H9 (cell line): ENCODE data around the gene ROCK2. TPM values are rescaled to one million over a fixed set of nuclear protein-coding genes. Genes with fewer than 3 reads are reported as not detected.
A peak's percentile ranks its signal among the peaks of the same experiment; 100 is the strongest.

ENCODE experiments used
- DNase-seq: peaks from one replicate; pipeline ENCODE4 v3.0.0-alpha.2; 2017
- H2AFZ ChIP-seq: one replicate; pipeline ENCODE4 v1.6.1; 2013; ENCODE audit warnings: mild to moderate bottlenecking, low read length, control low read depth, moderate library complexity
- H2AK5ac ChIP-seq: 2 replicates; pipeline ENCODE4 v1.6.1; 2013; ENCODE audit warnings: low read length, control low read depth, mixed read lengths; ENCODE audit not compliant: insufficient read length
- H2BK120ac ChIP-seq: one replicate; pipeline ENCODE4 v1.6.1; 2013; ENCODE audit warnings: low read depth, mild to moderate bottlenecking, low read length, control low read depth, inconsistent platforms; ENCODE audit not compliant: poor library complexity, severe bottlenecking
- H2BK12ac ChIP-seq: 2 replicates; pipeline ENCODE4 v1.6.1; 2013; ENCODE audit warnings: low read length, control low read depth, mixed read lengths, low read depth; ENCODE audit not compliant: insufficient read length
- H2BK15ac ChIP-seq: 2 replicates; pipeline ENCODE4 v1.6.1; 2013; ENCODE audit warnings: low read depth, low read length, control low read depth
- H2BK20ac ChIP-seq: one replicate; pipeline ENCODE4 v1.6.1; 2013; ENCODE audit warnings: low read depth, mild to moderate bottlenecking, low read length, control low read depth, inconsistent platforms; ENCODE audit not compliant: poor library complexity, severe bottlenecking
- H2BK5ac ChIP-seq: 2 replicates; pipeline ENCODE4 v1.6.1; 2013; ENCODE audit warnings: low read length, control low read depth, mixed read lengths; ENCODE audit not compliant: insufficient read length
- H3K14ac ChIP-seq: 2 replicates; pipeline ENCODE4 v1.6.1; 2013; ENCODE audit warnings: low read length, control low read depth; ENCODE audit not compliant: insufficient read depth
- H3K18ac ChIP-seq: 2 replicates; pipeline ENCODE4 v1.6.1; 2013; ENCODE audit warnings: low read depth, mild to moderate bottlenecking, mixed read lengths, low read length, control low read depth; ENCODE audit not compliant: insufficient read length
- H3K23ac ChIP-seq: 2 replicates; pipeline ENCODE4 v1.6.1; 2013; ENCODE audit warnings: low read length, control low read depth, mixed read lengths, low read depth; ENCODE audit not compliant: insufficient read length
- H3K23me2 ChIP-seq: 2 replicates; pipeline ENCODE4 v1.6.1; 2013; ENCODE audit warnings: low read depth, mild to moderate bottlenecking, mixed read lengths, low read length, control low read depth; ENCODE audit not compliant: insufficient read length, poor library complexity, severe bottlenecking
- H3K27ac ChIP-seq: 2 replicates; pipeline ENCODE4 v1.5.1; 2013; ENCODE audit warnings: low read length, control low read depth, mixed read lengths, low read depth; ENCODE audit not compliant: insufficient read length
- H3K27me3 ChIP-seq: 2 replicates; pipeline ENCODE4 v1.6.1; 2013; ENCODE audit warnings: low read length, control low read depth, inconsistent platforms; ENCODE audit not compliant: insufficient read depth
- H3K4ac ChIP-seq: 2 replicates; pipeline ENCODE4 v1.6.1; 2013; ENCODE audit warnings: low read depth, mild to moderate bottlenecking, control low read depth, inconsistent platforms, low read length, moderate library complexity
- H3K4me1 ChIP-seq: 2 replicates; pipeline ENCODE4 v1.6.1; 2013; ENCODE audit warnings: low read length, control low read depth, inconsistent platforms; ENCODE audit not compliant: insufficient read depth
- H3K4me2 ChIP-seq: 2 replicates; pipeline ENCODE4 v1.6.1; 2013; ENCODE audit warnings: low read length, control low read depth, mixed read lengths; ENCODE audit not compliant: insufficient read length, insufficient read depth
- H3K56ac ChIP-seq: 2 replicates; pipeline ENCODE4 v1.6.1; 2013; ENCODE audit warnings: low read depth, mild to moderate bottlenecking, mixed read lengths, low read length, control low read depth; ENCODE audit not compliant: insufficient read length
- H3K79me1 ChIP-seq: 2 replicates; pipeline ENCODE4 v1.6.1; 2013; ENCODE audit warnings: low read depth, mild to moderate bottlenecking, moderate library complexity, low read length, control low read depth, inconsistent platforms; ENCODE audit not compliant: insufficient read depth, poor library complexity, severe bottlenecking
- H3K79me2 ChIP-seq: 2 replicates; pipeline ENCODE4 v1.6.1; 2013; ENCODE audit warnings: low read length, control low read depth, inconsistent platforms; ENCODE audit not compliant: insufficient read depth
- H3K9ac ChIP-seq: 2 replicates; pipeline ENCODE4 v1.6.1; 2013; ENCODE audit warnings: low read length, control low read depth, mixed read lengths; ENCODE audit not compliant: insufficient read length; ENCODE audit errors: extremely low read depth
- H3K9me3 ChIP-seq: one replicate; pipeline ENCODE4 v1.6.1; 2013; ENCODE audit warnings: low read depth, low read length, inconsistent platforms; ENCODE audit not compliant: control insufficient read depth
- H3T11ph ChIP-seq: one replicate; pipeline ENCODE4 v1.6.1; 2013; ENCODE audit warnings: mild to moderate bottlenecking, low read length, control low read depth, inconsistent platforms
- H4K20me1 ChIP-seq: one replicate; pipeline ENCODE4 v1.6.1; 2013; ENCODE audit not compliant: control insufficient read depth, insufficient read length, insufficient read depth
- H4K5ac ChIP-seq: 2 replicates; pipeline ENCODE4 v1.6.1; 2013; ENCODE audit warnings: low read depth, mild to moderate bottlenecking, mixed read lengths, low read length, control low read depth; ENCODE audit not compliant: insufficient read length
- H4K8ac ChIP-seq: replicated peaks from 2 replicates; pipeline ENCODE4 v1.6.1; 2013; ENCODE audit warnings: low read length, control low read depth, mixed read lengths, low read depth; ENCODE audit not compliant: insufficient read length
- H4K91ac ChIP-seq: 2 replicates; pipeline ENCODE4 v1.6.1; 2013; ENCODE audit warnings: low read depth, mild to moderate bottlenecking, moderate library complexity, mixed read lengths, low read length, control low read depth; ENCODE audit not compliant: insufficient read length
- H3K27ac Mint-ChIP-seq, 3 experiments: 2 replicates in 2 of 3; 3 replicates in 1 of 3; pipeline ENCODE4 v1.8.0; 2020 to 2021; ENCODE audit warnings: mixed read lengths in 3 of 3, mild to moderate bottlenecking in 1 of 3, moderate library complexity in 1 of 3
- H3K27me3 Mint-ChIP-seq: 2 replicates; pipeline ENCODE4 v1.8.0; 2021; ENCODE audit warnings: low read depth, mild to moderate bottlenecking, moderate library complexity, mixed read lengths
- H3K36me3 Mint-ChIP-seq, 3 experiments: 2 replicates in 2 of 3; 3 replicates in 1 of 3; pipeline ENCODE4 v1.8.0; 2020 to 2021; ENCODE audit warnings: low read depth in 3 of 3, mixed read lengths in 3 of 3; ENCODE audit not compliant: insufficient read depth in 1 of 3
- H3K4me1 Mint-ChIP-seq, 2 experiments: 2 replicates each; pipeline ENCODE4 v1.8.0; 2020; ENCODE audit warnings: mixed read lengths in 2 of 2
- H3K4me3 Mint-ChIP-seq, 2 experiments: 2 replicates in 1 of 2; 3 replicates in 1 of 2; pipeline ENCODE4 v1.8.0; 2020 to 2021; ENCODE audit warnings: mild to moderate bottlenecking in 2 of 2, mixed read lengths in 2 of 2, moderate library complexity in 1 of 2
- H3K9me3 Mint-ChIP-seq, 2 experiments: 2 replicates in 1 of 2; 3 replicates in 1 of 2; pipeline ENCODE4 v1.8.0; 2020; ENCODE audit warnings: mild to moderate bottlenecking in 2 of 2, mixed read lengths in 2 of 2, moderate library complexity in 1 of 2
- WGBS: extraction: QIAGEN DNeasy Blood & Tissue Kit; methylation state at CpG from one replicate; pipeline ENCODE4 v1.1.7; 2013; ENCODE audit warnings: missing lambda C conversion rate, low lambda C conversion rate, mixed read lengths; ENCODE audit not compliant: insufficient read length; ENCODE audit errors: extremely low coverage; 5-methylcytosine and 5-hydroxymethylcytosine counted together
- total RNA-seq: library from RNA; stranded (reverse); gene quantifications from 2 replicates; pipeline ENCODE4 v1.2.1, GENCODE V29; 2021
- TF ChIP-seq, protein P1 (sequence below): fragments of 200-600 bp; sonication (generic); conservative IDR thresholded peaks from 3 replicates; pipeline ENCODE4 v1.8.0; 2021; ENCODE audit warnings: antibody characterized with exemption, mild to moderate bottlenecking

Gene ROCK2
- total RNA-seq, 1 experiment from 2014 or later, result 33.2 TPM

DNA sequence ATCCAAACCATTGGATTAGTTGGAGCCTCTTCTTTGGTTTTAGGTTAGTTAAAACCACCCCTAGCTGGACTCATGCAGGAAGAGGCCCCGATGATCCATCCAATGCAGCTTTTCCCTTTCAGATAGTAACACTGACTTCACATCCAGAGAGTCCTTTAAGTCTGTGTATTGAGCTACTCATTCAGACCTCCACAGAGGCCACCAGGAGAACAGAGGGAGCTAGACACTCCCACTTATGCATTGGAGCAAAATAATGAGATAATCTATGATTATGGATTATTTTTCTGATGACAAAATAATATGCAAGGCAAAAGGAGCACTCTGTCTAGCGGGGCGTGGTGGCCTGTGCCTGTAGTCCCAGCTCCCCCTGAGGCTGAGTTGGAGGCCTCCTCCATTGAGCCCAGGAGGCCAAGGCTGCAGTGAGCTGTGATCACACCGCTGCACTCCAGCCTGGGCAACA, 1.6 kb upstream of the ROCK2 start:
- Mint-ChIP-seq H3K9me3 (no peaks in the 10 kb centered on the region), H3K27me3 (peaks cover 7% of the 10 kb centered on the region), H3K4me1 (peaks cover 31% of the 10 kb centered on the region in 2 experiments), H3K4me3 (peak overlapping the region; percentile 76 to 87; a peak in 3 of 5 replicates), H3K36me3 (peaks cover 0 to 2% (median 0%) of the 10 kb centered on the region in 3 experiments; a peak in 1 of 7 replicates), H3K27ac (no peak overlapping the region)
- H3K9ac ChIP-seq, result no peak overlapping the region
- no peak overlapping the region for H3K18ac ChIP-seq
- no peaks in the 10 kb centered on the region for H4K20me1 ChIP-seq
- H3K4ac ChIP-seq, result no peak overlapping the region
- peaks cover 13% of the 10 kb centered on the region for H3K79me2 ChIP-seq
- H2BK120ac ChIP-seq, result no peak overlapping the region
- TF ChIP-seq, protein P1, sequence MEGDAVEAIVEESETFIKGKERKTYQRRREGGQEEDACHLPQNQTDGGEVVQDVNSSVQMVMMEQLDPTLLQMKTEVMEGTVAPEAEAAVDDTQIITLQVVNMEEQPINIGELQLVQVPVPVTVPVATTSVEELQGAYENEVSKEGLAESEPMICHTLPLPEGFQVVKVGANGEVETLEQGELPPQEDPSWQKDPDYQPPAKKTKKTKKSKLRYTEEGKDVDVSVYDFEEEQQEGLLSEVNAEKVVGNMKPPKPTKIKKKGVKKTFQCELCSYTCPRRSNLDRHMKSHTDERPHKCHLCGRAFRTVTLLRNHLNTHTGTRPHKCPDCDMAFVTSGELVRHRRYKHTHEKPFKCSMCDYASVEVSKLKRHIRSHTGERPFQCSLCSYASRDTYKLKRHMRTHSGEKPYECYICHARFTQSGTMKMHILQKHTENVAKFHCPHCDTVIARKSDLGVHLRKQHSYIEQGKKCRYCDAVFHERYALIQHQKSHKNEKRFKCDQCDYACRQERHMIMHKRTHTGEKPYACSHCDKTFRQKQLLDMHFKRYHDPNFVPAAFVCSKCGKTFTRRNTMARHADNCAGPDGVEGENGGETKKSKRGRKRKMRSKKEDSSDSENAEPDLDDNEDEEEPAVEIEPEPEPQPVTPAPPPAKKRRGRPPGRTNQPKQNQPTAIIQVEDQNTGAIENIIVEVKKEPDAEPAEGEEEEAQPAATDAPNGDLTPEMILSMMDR, result no peak
- no peak overlapping the region for H2BK20ac ChIP-seq
- H2AFZ ChIP-seq, result no peak overlapping the region
- H4K8ac ChIP-seq, result no peak overlapping the region
- no peak overlapping the region for H2BK12ac ChIP-seq
- peaks cover 6% of the 10 kb centered on the region for H3K4me1 ChIP-seq
- no peak overlapping the region for H2AK5ac ChIP-seq
- H3K56ac ChIP-seq, result no peak overlapping the region
- DNase-seq, result no peak
- no peak overlapping the region for H3K23ac ChIP-seq
- H4K91ac ChIP-seq, result no peak overlapping the region
- H3K9me3 ChIP-seq, result no peaks in the 10 kb centered on the region
- whole genome bisulfite sequencing, result no CpG with 5 or more reads among the region's 4 CpGs
- no peak overlapping the region for H2BK5ac ChIP-seq
- H3K79me1 ChIP-seq, result no peaks in the 10 kb centered on the region
- no peak overlapping the region for H3K14ac ChIP-seq
- H3K27me3 ChIP-seq, result no peaks in the 10 kb centered on the region
- H2BK15ac ChIP-seq, result no peak overlapping the region
- H3K23me2 ChIP-seq, result peaks cover 19% of the 10 kb centered on the region
- H3T11ph ChIP-seq, result no peak overlapping the region
- H3K4me2 ChIP-seq, result no peak overlapping the region
- no peak overlapping the region for H3K27ac ChIP-seq
- H4K5ac ChIP-seq, result no peak overlapping the region
